Ascending aorta (tissue), 2 donors: ENCODE results near the gene RBBP8NL. TPM values are rescaled to one million over a fixed set of nuclear protein-coding genes. Genes with fewer than 3 reads are reported as not detected.
"Not testable (repeated sequence)": the region's sequence is repeated elsewhere in the genome, so short reads cannot be mapped to it uniquely, and the experiment has no call there.

Experiments used
- DNase-seq, 2 donors: peaks; one replicate each; pipeline ENCODE4 v3.0.0-alpha.2; 2019; ENCODE audit warnings: low spot score in 2 of 2
- H3K27ac ChIP-seq, 2 donors: fragments of 200-600 bp; sonication (generic); one replicate each; pipeline ENCODE4 v1.5.1; 2016 to 2017; ENCODE audit warnings: mild to moderate bottlenecking in 1 of 2
- H3K27me3 ChIP-seq: fragments of 200-600 bp; sonication (generic); one replicate; pipeline ENCODE4 v1.5.1; 2017
- H3K36me3 ChIP-seq, 2 donors: fragments of 200-600 bp; sonication (generic); one replicate each; pipeline ENCODE4 v1.5.1; 2016
- H3K4me1 ChIP-seq, 2 donors: fragments of 200-600 bp; sonication (generic); one replicate each; pipeline ENCODE4 v1.5.1; 2016 to 2017; ENCODE audit warnings: mild to moderate bottlenecking in 1 of 2
- H3K4me3 ChIP-seq, 2 donors: fragments of 200-600 bp; sonication (generic); one replicate each; pipeline ENCODE4 v1.5.1; 2016 to 2017; ENCODE audit warnings: mild to moderate bottlenecking in 1 of 2
- H3K9me3 ChIP-seq, 2 donors: fragments of 200-600 bp; sonication (generic); one replicate each; pipeline ENCODE4 v1.5.1; 2016
- intact Hi-C: fragments of 100-400 bp; cut with DNase I; formaldehyde crosslinking; loops from one replicate; pipeline ENCODE4 v1.15.1; 2023
- total RNA-seq: library from RNA; depleted of rRNA; stranded (reverse); fragments of >200 nt; gene quantifications from one replicate; pipeline ENCODE4 v1.1.0, GENCODE V29; 2016
- TF ChIP-seq, protein P1 (sequence below), 3 experiments: fragments of 200-600 bp in 2 of 3; fragments of 450-650 bp in 1 of 3; sonication (generic) in 2 of 3; IDR thresholded peaks; one replicate each; pipeline ENCODE4 v1.5.1; 2016 to 2019; ENCODE audit warnings: antibody characterized with exemption in 3 of 3, mild to moderate bottlenecking in 1 of 3, moderate library complexity in 1 of 3

The RBBP8NL gene
- total RNA-seq, 1 donor from 2014 or later = not detected

DNA sequence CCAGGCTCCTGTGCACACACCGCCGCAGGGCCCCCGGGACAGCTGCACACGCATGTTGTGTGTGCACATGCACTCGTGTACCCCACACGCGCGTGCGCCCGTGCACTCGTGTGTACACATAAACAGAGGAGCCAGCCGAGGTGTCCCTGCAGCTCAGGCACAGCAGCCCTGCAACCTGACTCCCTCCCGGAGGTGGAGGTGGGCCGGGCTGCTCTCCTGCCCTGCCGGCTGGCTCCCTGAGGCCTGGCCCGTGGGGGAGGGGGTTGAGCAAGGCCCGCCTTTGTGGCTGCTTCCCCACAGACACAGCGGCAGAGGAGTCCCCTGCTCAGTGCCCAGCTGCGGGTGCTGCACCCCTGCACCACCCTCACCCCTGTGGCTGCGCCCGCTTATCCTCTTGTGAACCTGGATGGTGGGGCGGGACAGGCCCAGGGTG, 624 bp downstream of the RBBP8NL start:
- Histone ChIP-seq H3K4me1 (no peaks in the 10 kb centered on the region), H3K4me3 (no peak overlapping the region), H3K9me3 (no peaks in the 10 kb centered on the region), H3K27ac (no peak overlapping the region), H3K27me3 (no peaks in the 10 kb centered on the region), H3K36me3 (no peaks in the 10 kb centered on the region)
- TF ChIP-seq, protein P1, sequence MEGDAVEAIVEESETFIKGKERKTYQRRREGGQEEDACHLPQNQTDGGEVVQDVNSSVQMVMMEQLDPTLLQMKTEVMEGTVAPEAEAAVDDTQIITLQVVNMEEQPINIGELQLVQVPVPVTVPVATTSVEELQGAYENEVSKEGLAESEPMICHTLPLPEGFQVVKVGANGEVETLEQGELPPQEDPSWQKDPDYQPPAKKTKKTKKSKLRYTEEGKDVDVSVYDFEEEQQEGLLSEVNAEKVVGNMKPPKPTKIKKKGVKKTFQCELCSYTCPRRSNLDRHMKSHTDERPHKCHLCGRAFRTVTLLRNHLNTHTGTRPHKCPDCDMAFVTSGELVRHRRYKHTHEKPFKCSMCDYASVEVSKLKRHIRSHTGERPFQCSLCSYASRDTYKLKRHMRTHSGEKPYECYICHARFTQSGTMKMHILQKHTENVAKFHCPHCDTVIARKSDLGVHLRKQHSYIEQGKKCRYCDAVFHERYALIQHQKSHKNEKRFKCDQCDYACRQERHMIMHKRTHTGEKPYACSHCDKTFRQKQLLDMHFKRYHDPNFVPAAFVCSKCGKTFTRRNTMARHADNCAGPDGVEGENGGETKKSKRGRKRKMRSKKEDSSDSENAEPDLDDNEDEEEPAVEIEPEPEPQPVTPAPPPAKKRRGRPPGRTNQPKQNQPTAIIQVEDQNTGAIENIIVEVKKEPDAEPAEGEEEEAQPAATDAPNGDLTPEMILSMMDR (IDR thresholded peaks at IDR 0.05) = no peak
- intact Hi-C loops = no loop called here
- DNase-seq = no peak

DNA sequence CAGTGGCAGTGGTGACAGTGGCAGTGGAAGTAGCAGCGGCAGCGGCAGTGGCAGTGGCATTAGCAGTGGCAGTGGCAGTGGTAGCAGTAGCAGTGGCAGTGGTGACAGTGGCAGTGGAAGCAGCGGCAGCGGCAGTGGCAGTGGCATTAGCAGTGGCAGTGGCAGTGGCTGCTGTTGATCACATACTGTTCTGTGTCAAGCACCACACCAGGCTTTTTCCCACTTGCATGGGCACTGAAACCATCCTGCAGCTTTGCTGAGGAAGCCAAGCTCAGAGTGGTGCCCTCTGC, 1.3 kb downstream of the RBBP8NL start:
- H3K9me3 ChIP-seq, H3K36me3 ChIP-seq, H3K27me3 ChIP-seq, DNase-seq, intact Hi-C loops, H3K4me3 ChIP-seq, H3K27ac ChIP-seq, H3K4me1 ChIP-seq: not testable (repeated sequence)

DNA sequence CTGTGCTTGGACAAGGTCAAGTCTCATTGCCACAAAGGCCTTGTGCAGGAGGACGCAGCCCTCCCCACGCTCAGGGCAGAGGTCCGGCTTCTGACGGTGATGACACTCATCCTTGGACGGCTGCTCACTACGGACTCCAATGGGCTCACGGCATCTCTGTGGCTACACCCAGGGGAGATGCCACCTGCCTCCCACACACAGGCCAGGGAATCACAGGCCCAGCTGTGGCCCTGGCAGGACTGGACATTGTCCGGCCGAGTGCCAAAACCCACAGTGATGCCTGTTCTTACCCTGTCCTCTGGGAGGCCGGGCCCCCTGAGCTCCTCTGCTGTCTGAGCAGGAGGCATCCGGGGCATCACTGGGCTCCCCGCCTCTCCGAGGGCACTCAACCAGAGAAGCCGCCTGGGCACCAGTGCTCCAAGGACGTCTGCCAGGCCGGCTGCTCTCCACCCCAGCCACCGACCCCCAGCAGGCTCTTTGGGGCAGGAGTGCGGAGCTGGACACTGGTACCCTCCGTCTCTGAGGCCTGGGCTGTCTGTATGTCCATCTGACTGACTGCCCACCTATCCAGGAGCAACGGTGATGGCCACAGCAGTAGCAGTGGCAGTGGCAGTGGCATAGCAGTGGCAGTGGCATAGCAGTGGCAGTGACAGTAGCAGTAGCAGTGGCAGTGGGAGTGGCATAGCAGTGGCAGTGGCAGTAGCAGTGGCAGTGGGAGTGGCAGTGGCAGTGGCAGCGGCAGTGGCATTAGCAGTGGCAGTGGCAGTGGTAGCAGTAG, 1.9 kb downstream of the RBBP8NL start:
- Histone ChIP-seq H3K4me1 (no peaks in the 10 kb centered on the region), H3K27ac (no peak overlapping the region), H3K9me3 (no peaks in the 10 kb centered on the region), H3K36me3 (no peaks in the 10 kb centered on the region), H3K27me3 (no peaks in the 10 kb centered on the region), H3K4me3 (no peak overlapping the region)
- DNase-seq = no peak
- TF ChIP-seq, protein P1 (IDR thresholded peaks at IDR 0.05) = no peak
- intact Hi-C loops = no loop called here

DNA sequence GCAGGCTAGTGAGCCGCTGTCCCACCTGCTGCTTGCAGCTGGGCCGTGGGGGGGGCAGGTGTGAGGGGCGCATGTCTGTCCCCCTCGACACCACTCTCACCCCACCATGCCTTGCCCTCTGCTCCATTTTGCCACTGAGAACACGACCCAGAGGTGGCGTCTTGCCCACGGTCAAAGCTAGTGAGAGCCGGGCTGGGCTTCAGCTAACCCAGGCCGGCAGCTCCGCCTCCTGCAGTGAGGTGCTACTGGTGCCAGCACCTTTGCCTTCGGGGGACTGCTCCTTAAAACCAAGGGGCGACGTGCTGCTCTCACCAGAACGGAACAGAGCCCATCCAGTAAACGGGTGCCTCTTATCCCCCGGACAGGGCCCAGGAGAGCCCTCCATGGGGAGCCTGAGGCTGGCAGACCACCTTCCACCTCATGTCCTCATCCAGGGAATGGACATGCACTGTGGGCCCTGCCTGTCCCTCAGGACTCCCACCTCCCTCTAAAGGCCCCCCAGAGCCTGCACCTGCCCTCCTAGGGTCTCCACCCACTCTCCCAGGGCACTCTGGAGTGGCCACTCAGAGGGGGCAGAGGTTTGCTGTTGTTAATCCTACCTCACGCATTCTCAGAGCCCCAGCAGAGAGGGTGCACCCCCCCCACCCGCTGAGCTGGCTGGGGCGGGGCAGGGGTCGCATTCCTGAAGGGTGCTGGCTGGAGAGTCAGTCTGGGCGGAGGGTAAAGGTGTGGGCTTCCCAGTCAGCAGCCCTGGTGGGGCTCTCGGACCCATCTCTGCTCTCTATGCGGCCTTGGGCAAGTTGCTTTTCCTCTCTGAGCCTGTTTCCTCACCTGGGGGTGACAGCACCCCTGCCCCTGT, 2.9 kb downstream of the RBBP8NL start:
- Histone ChIP-seq H3K27ac (no peak overlapping the region), H3K27me3 (no peaks in the 10 kb centered on the region), H3K4me1 (no peaks in the 10 kb centered on the region), H3K4me3 (no peak overlapping the region), H3K36me3 (no peaks in the 10 kb centered on the region), H3K9me3 (no peaks in the 10 kb centered on the region)
- intact Hi-C loops = no loop called here
- TF ChIP-seq, protein P1 (IDR thresholded peaks at IDR 0.05) = no peak
- DNase-seq = no peak

DNA sequence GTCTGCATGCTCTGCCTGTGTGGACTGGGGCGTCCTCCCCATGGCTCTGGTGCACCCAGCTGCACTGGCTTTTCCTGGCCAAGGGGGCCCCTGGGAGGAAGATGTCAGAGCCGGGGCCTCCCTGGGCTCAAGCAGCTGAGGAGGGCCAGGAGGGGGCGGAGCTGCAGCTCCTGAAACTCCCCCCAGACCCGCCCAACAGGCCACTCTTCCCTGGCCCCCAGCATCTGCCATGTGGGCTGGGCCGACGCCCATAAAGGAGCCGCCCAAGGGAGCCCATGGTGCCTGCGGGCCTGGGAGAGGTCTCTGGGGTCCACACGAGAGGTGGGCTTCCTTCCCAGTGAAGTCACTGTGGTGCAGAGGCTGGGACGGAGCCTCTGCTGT, 4.0 kb downstream of the RBBP8NL start:
- H3K36me3 ChIP-seq = no peaks in the 10 kb centered on the region
- H3K4me3 ChIP-seq = no peak overlapping the region
- no peak for DNase-seq
- H3K27me3 ChIP-seq = no peaks in the 10 kb centered on the region
- TF ChIP-seq, protein P1 (IDR thresholded peaks at IDR 0.05) = no peak
- intact Hi-C loops = no loop called here
- no peak overlapping the region for H3K27ac ChIP-seq
- H3K9me3 ChIP-seq = no peaks in the 10 kb centered on the region
- H3K4me1 ChIP-seq = no peaks in the 10 kb centered on the region

DNA sequence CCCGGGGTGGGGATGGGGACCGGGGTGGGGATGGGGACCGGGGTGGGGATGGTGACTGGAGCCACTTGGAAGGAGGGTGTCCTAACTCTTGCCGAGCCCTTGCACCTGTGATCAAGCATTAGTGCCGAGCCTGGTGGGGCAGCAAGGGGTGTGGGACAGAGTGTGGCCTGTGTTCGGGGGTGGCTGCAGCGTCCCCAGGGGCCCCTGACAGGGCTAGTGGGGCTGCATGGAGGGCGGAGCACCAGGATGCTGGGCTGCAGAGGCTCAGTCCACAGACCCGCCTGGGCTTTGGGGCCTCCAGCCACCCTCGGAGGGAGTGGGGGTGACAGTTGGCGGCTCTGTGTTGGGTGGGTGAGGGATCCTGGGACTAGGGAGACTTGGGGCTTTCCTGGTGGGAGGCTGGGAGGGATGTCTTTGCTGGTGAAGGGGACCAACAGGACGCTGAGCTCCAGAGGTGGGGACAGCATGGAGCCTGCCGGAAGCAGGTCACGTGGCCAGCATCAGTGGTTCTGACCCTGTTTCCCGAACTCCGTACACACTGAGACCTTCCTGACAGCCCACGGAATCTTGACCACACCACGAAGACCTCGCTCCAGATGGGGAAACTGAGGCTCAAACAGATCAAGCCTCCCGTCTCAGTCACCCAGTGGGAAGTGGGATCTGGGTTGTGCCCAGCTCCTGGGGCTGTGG, 4.6 kb downstream of the RBBP8NL start:
- H3K4me1 ChIP-seq = no peaks in the 10 kb centered on the region
- H3K9me3 ChIP-seq = no peaks in the 10 kb centered on the region
- H3K27ac ChIP-seq = no peak overlapping the region
- intact Hi-C loops = no loop called here
- no peaks in the 10 kb centered on the region for H3K36me3 ChIP-seq
- H3K27me3 ChIP-seq = no peaks in the 10 kb centered on the region
- DNase-seq = no peak
- TF ChIP-seq, protein P1 (IDR thresholded peaks at IDR 0.05) = no peak
- no peak overlapping the region for H3K4me3 ChIP-seq
